HepG2 (cell line): ENCODE results near the gene PRKCG. TPM values are rescaled to one million over a fixed set of nuclear protein-coding genes. Genes with fewer than 3 reads are reported as not detected.

Source experiments
- ARNT ChIP-seq: fragments of 450-650 bp; IDR thresholded peaks from 2 replicates; pipeline ENCODE4 v1.6.1; 2017
- CEBPG ChIP-seq: IDR thresholded peaks from 2 replicates; pipeline ENCODE4 v1.6.1; 2016
- EHMT2 ChIP-seq: fragments of 200-600 bp; sonication (generic); IDR thresholded peaks from 2 replicates; pipeline ENCODE4 v1.7.0; 2017; ENCODE audit warnings: antibody characterized with exemption, low read depth, low read length, borderline replicate concordance
- FOXA3 ChIP-seq: IDR thresholded peaks from 2 replicates; pipeline ENCODE4 v1.6.1; 2016; ENCODE audit warnings: missing genetic modification reagents, missing compliant biosample characterization
- HIVEP1 ChIP-seq: sonication (generic); formaldehyde crosslinking; IDR thresholded peaks from 2 replicates; pipeline ENCODE4 v1.4.0; 2020; ENCODE audit warnings: mild to moderate bottlenecking, missing genetic modification reagents
- JUN ChIP-seq: sonication (generic); formaldehyde crosslinking; IDR thresholded peaks from 2 replicates; pipeline ENCODE4 v1.4.0; 2020; ENCODE audit warnings: mild to moderate bottlenecking, missing genetic modification reagents
- KLF16 ChIP-seq, 2 experiments: sonication (generic) in 1 of 2; formaldehyde crosslinking in 1 of 2; IDR thresholded peaks; 2 replicates each; pipeline versions ENCODE4 v1.6.1 to v1.8.0; 2016 to 2023; ENCODE audit warnings: missing genetic modification reagents in 2 of 2, missing compliant biosample characterization in 1 of 2
- NR2F6 ChIP-seq, 2 experiments: IDR thresholded peaks; 2 replicates each; pipeline ENCODE4 v1.6.1; 2016; ENCODE audit warnings: antibody characterized with exemption in 1 of 2, mild to moderate bottlenecking in 1 of 2
- SNAPC5 ChIP-seq: sonication (generic); formaldehyde crosslinking; IDR thresholded peaks from 2 replicates; pipeline ENCODE4 v1.8.1; 2023; ENCODE audit warnings: mild to moderate bottlenecking, missing genetic modification reagents, borderline replicate concordance
- TBX2 ChIP-seq: sonication (generic); formaldehyde crosslinking; IDR thresholded peaks from 2 replicates; pipeline ENCODE4 v1.5.0; 2020; ENCODE audit warnings: missing genetic modification reagents, mild to moderate bottlenecking, borderline replicate concordance
- TEF ChIP-seq: sonication (generic); formaldehyde crosslinking; IDR thresholded peaks from 2 replicates; pipeline ENCODE4 v1.5.0; 2020; ENCODE audit warnings: missing genetic modification reagents
- THAP9 ChIP-seq: sonication (generic); formaldehyde crosslinking; IDR thresholded peaks from 2 replicates; pipeline ENCODE4; 2020; ENCODE audit warnings: missing genetic modification reagents, mild to moderate bottlenecking, borderline replicate concordance
- YEATS2 ChIP-seq: sonication (generic); formaldehyde crosslinking; IDR thresholded peaks from 2 replicates; pipeline ENCODE4 v1.4.0; 2020; ENCODE audit warnings: missing genetic modification reagents, borderline replicate concordance
- ZC3H13 ChIP-seq: sonication (generic); formaldehyde crosslinking; IDR thresholded peaks from 2 replicates; pipeline ENCODE4 v1.8.1; 2023; ENCODE audit warnings: mild to moderate bottlenecking, missing genetic modification reagents, moderate library complexity
- ZNF3 ChIP-seq: IDR thresholded peaks from 2 replicates; pipeline ENCODE4 v1.7.0; 2017; ENCODE audit warnings: inconsistent platforms
- ZNF362 ChIP-seq: sonication (generic); formaldehyde crosslinking; IDR thresholded peaks from 2 replicates; pipeline ENCODE4 v1.4.0; 2020; ENCODE audit warnings: missing genetic modification reagents, mild to moderate bottlenecking, borderline replicate concordance
- ZNF446 ChIP-seq: sonication (generic); formaldehyde crosslinking; IDR thresholded peaks from 2 replicates; pipeline ENCODE4 v1.5.0; 2020; ENCODE audit warnings: mild to moderate bottlenecking, missing genetic modification reagents
- ZNF570 ChIP-seq: sonication (generic); formaldehyde crosslinking; IDR thresholded peaks from 2 replicates; pipeline ENCODE4 v1.4.0; 2020; ENCODE audit warnings: mild to moderate bottlenecking, missing genetic modification reagents, borderline replicate concordance
- ZNF770 ChIP-seq: sonication (generic); formaldehyde crosslinking; IDR thresholded peaks from 2 replicates; pipeline ENCODE4 v1.5.0; 2020; ENCODE audit warnings: mild to moderate bottlenecking, missing genetic modification reagents
- ZNF788 ChIP-seq: sonication (generic); formaldehyde crosslinking; IDR thresholded peaks from 2 replicates; pipeline ENCODE4 v1.5.0; 2020; ENCODE audit warnings: mild to moderate bottlenecking, missing genetic modification reagents, borderline replicate concordance
- ZNF800 ChIP-seq: sonication (generic); formaldehyde crosslinking; IDR thresholded peaks from 2 replicates; pipeline ENCODE4 v1.4.0; 2020; ENCODE audit warnings: missing genetic modification reagents
- ZNF841 ChIP-seq: sonication (generic); formaldehyde crosslinking; IDR thresholded peaks from 2 replicates; pipeline ENCODE4 v1.8.1; 2023; ENCODE audit warnings: missing genetic modification reagents, borderline replicate concordance
- polyA plus RNA-seq, 8 experiments: library from polyadenylated mRNA; depleted of rRNA in 3 of 8; stranded (reverse) in 7 of 8; unstranded in 1 of 8; fragments of >200 nt; fragmentation: Illumina TruSeq in 4 of 8; extraction: Trizol in 4 of 8; gene quantifications; 2 replicates each; pipeline versions ENCODE4 v1.2.1 to v1.2.3, GENCODE V29; 2011 to 2016; ENCODE audit warnings: low read depth in 4 of 8, missing spikeins in 1 of 8, mixed read lengths in 1 of 8; ENCODE audit not compliant: insufficient read depth in 1 of 8
- total RNA-seq, 5 experiments: library from RNA; depleted of rRNA; stranded (reverse); fragments of >200 nt; fragmentation: Illumina TruSeq; extraction: Trizol; gene quantifications; 2 replicates each; pipeline ENCODE4 v1.2.3, GENCODE V29; 2016; ENCODE audit warnings: low read depth in 1 of 5

The PRKCG gene
- total and polyA plus RNA-seq, 2 of the 13 experiments (the other 11 are each of a cell fraction or from before 2014, with no cell fraction given) = 0.02 to 0.03 TPM

- no peak for TF ChIP-seq THAP9 (CRISPR knock-in tag)
- no peak for TF ChIP-seq ZC3H13 (CRISPR knock-in tag)
- no peak for TF ChIP-seq NR2F6 (IDR thresholded peaks at IDR 0.05)
- TF ChIP-seq NR2F6 (CRISPR knock-in tag; IDR thresholded peaks at IDR 0.05) = no peak
- TF ChIP-seq TBX2 (CRISPR knock-in tag) = no peak
- TF ChIP-seq YEATS2 (CRISPR knock-in tag) = no peak
- no peak for TF ChIP-seq ZNF570 (CRISPR knock-in tag)
- no peak for TF ChIP-seq HIVEP1
- TF ChIP-seq ZNF800 (CRISPR knock-in tag) = no peak
- no peak for TF ChIP-seq ZNF770 (CRISPR knock-in tag)
- TF ChIP-seq KLF16 (CRISPR knock-in tag; IDR thresholded peaks at IDR 0.05) = peak in 1 of 2 experiments; percentile 74; a peak in 2 of 4 replicates
- no peak for TF ChIP-seq ZNF3 (CRISPR knock-in tag)
- TF ChIP-seq FOXA3 (CRISPR knock-in tag) = no peak
- TF ChIP-seq TEF (CRISPR knock-in tag) = peak; percentile 58; the same call in 1 of the 2 replicates
- TF ChIP-seq ZNF788 (CRISPR knock-in tag) = no peak
- TF ChIP-seq ZNF362 (CRISPR knock-in tag) = no peak
- TF ChIP-seq ZNF446 (CRISPR knock-in tag) = no peak
- no peak for TF ChIP-seq JUN (CRISPR knock-in tag)
- TF ChIP-seq ARNT = no peak
- TF ChIP-seq SNAPC5 (CRISPR knock-in tag) = no peak
- no peak for TF ChIP-seq CEBPG
- peak; percentile 97 for TF ChIP-seq EHMT2
- TF ChIP-seq ZNF841 = no peak
Observed at GRCh38 chr19:53903055-53903680, 21.2 kb downstream of the PRKCG start (continued).
